BJ (cell line): ENCODE data around the gene HSD17B3. TPM values are rescaled to one million over a fixed set of nuclear protein-coding genes. Genes with fewer than 3 reads are reported as not detected.
"Not testable (repeated sequence)": the region's sequence is repeated elsewhere in the genome, so short reads cannot be mapped to it uniquely, and the experiment has no call there.

Experiments used
- CTCF ChIA-PET: fragments of 350-600 bp; formaldehyde crosslinking; extraction: SDS; loops from one replicate; lab custom pipeline; 2021; ENCODE audit warnings: antibody characterized with exemption, inconsistent platforms; lab: Yijun Ruan, JAX
- POLR2A ChIA-PET: fragments of 300-600 bp; sonication (Branson Sonifier 250); formaldehyde crosslinking; extraction: SDS; loops from one replicate; lab custom pipeline; 2021; ENCODE audit warnings: antibody characterized with exemption; lab: Charles Lee
- DNase-seq: peaks from one replicate; pipeline ENCODE4 v3.0.0-alpha.2; 2011; ENCODE audit warnings: low read depth
- H3K27me3 ChIP-seq: 2 replicates; pipeline ENCODE4 v1.6.0; 2011; ENCODE audit warnings: low read length; ENCODE audit not compliant: control insufficient read depth, insufficient read depth
- H3K36me3 ChIP-seq: 2 replicates; pipeline ENCODE4 v1.5.1; 2011; ENCODE audit warnings: low read length; ENCODE audit not compliant: control insufficient read depth, insufficient read depth
- H3K4me3 ChIP-seq: 2 replicates; pipeline ENCODE4 v1.5.1; 2011; ENCODE audit warnings: low read depth, mild to moderate bottlenecking, control low read depth, low read length
- CTCF ChIP-seq: IDR thresholded peaks from 2 replicates; pipeline ENCODE4 v1.5.1; 2011; ENCODE audit warnings: low read depth, mild to moderate bottlenecking, control low read depth, inconsistent platforms, low read length, moderate library complexity; ENCODE audit not compliant: insufficient read depth
- polyA plus RNA-seq: library from polyadenylated mRNA; depleted of rRNA; stranded (reverse); fragments of >200 nt; gene quantifications from 2 replicates; pipeline ENCODE4 v1.2.3, GENCODE V29; 2011

The HSD17B3 gene
- polyA plus RNA-seq, 1 experiment: not detected

- no peak for TF ChIP-seq CTCF
- H3K27me3 ChIP-seq: no peaks in the 10 kb centered on the region
These were observed 18.8 kb upstream of the HSD17B3 start for GRCh38 chr9:96320749-96321280.

GRCh38 chr9:96318921-96319565 lies 17.1 kb upstream of the HSD17B3 start:
- CTCF ChIA-PET: interaction anchor here (3.0 kb wide), 1 partner anchor 87 kb away, joined by 14 read pairs; no protein-coding TSS in a partner anchor
- no peak for TF ChIP-seq CTCF

More at GRCh38 chr9:96320749-96321280, 18.8 kb upstream of the HSD17B3 start:
- no peak overlapping the region for H3K4me3 ChIP-seq
- DNase-seq: no peak
- peaks cover 4% of the 10 kb centered on the region; the same call in 1 of the 2 replicates for H3K36me3 ChIP-seq
- CTCF ChIA-PET: interaction anchor here (3.0 kb wide), 1 partner anchor 89 kb away, joined by 14 read pairs; no protein-coding TSS in a partner anchor
- POLR2A ChIA-PET: no interaction called here

GRCh38 chr9:96317335-96317980 lies 15.5 kb upstream of the HSD17B3 start:
- ChIA-PET POLR2A (interaction anchor here (0.5 to 0.6 kb wide), 3 partner anchors 27 to 180 kb away, joined by 3 to 5 read pairs (median 5); no protein-coding TSS in a partner anchor), CTCF (interaction anchor here (0.6 to 3.8 kb wide), 18 partner anchors 9 to 464 kb away, joined by 3 to 29 read pairs (median 4); no protein-coding TSS in a partner anchor)
- no peak for DNase-seq
- Histone ChIP-seq H3K27me3 (no peaks in the 10 kb centered on the region), H3K36me3 (peaks cover 2% of the 10 kb centered on the region; the same call in 1 of the 2 replicates), H3K4me3 (no peak overlapping the region)
- TF ChIP-seq CTCF: peak; percentile 90

More at GRCh38 chr9:96318921-96319565, 17.1 kb upstream of the HSD17B3 start:
- DNase-seq: no peak
- H3K36me3 ChIP-seq: peaks cover 2% of the 10 kb centered on the region; the same call in 1 of the 2 replicates
- no peak overlapping the region for H3K4me3 ChIP-seq
- POLR2A ChIA-PET: no interaction called here
- no peaks in the 10 kb centered on the region for H3K27me3 ChIP-seq

GRCh38 chr9:96309850-96310249 lies 7.9 kb upstream of the HSD17B3 start:
- H3K27me3 ChIP-seq: no peaks in the 10 kb centered on the region; the same call in 1 of the 2 replicates
- DNase-seq: no peak
- no peak for TF ChIP-seq CTCF
- ChIA-PET CTCF (interaction anchor here (0.8 to 0.9 kb wide), 2 partner anchors 77 to 1360 kb away, joined by 3 read pairs; no protein-coding TSS in a partner anchor), POLR2A (no interaction called here)
- no peaks in the 10 kb centered on the region for H3K36me3 ChIP-seq
- H3K4me3 ChIP-seq: no peak overlapping the region

- DNase-seq, H3K4me3 ChIP-seq, POLR2A ChIA-PET, CTCF ChIA-PET, H3K27me3 ChIP-seq, H3K36me3 ChIP-seq: not testable (repeated sequence)
These were observed 5.0 kb upstream of the HSD17B3 start for GRCh38 chr9:96306958-96307357.
